Vagina (tissue), 2 donors: ENCODE measurements around the gene GATAD2A. TPM values are rescaled to one million over a fixed set of nuclear protein-coding genes. Genes with fewer than 3 reads are reported as not detected.

Experiments used
- DNase-seq, 2 donors: peaks; one replicate each; pipeline ENCODE4 v3.0.0-alpha.2; 2017; ENCODE audit errors: extremely low spot score in 2 of 2
- H3K27ac ChIP-seq: fragments of 200-600 bp; sonication (generic); one replicate; pipeline ENCODE4 v1.5.1; 2019
- H3K27me3 ChIP-seq: fragments of 200-600 bp; sonication (generic); one replicate; pipeline ENCODE4 v1.5.1; 2019
- H3K36me3 ChIP-seq, 2 donors: fragments of 200-600 bp; sonication (generic); one replicate each; pipeline ENCODE4 v1.5.1; 2017 to 2019
- H3K4me1 ChIP-seq: fragments of 200-600 bp; sonication (generic); one replicate; pipeline ENCODE4 v1.5.1; 2019
- H3K4me3 ChIP-seq, 2 donors: fragments of 200-600 bp; sonication (generic); 1 replicate in 1 of 2; 2 replicates in 1 of 2; pipeline ENCODE4 v1.5.1; 2016 to 2019
- H3K9me3 ChIP-seq: fragments of 200-600 bp; sonication (generic); one replicate; pipeline ENCODE4 v1.5.1; 2019
- POLR2A ChIP-seq, 2 donors: fragments of 450-650 bp; IDR thresholded peaks; one replicate each; pipeline ENCODE4 v1.6.1; 2017; ENCODE audit warnings: antibody characterized with exemption in 2 of 2, mild to moderate bottlenecking in 2 of 2, moderate library complexity in 2 of 2
- POLR2AphosphoS5 ChIP-seq, 2 donors: sonication (generic); formaldehyde crosslinking; IDR thresholded peaks; one replicate each; pipeline ENCODE4 v1.9.0; 2017; ENCODE audit warnings: antibody characterized with exemption in 2 of 2, mild to moderate bottlenecking in 2 of 2, low read depth in 1 of 2; ENCODE audit not compliant: insufficient read depth in 1 of 2
- intact Hi-C: fragments of 100-400 bp; cut with DNase I; formaldehyde crosslinking; loops from one replicate; pipeline ENCODE4 v1.15.1; 2023
- total RNA-seq: library from RNA; depleted of rRNA; stranded (reverse); fragments of >200 nt; gene quantifications from one replicate; pipeline ENCODE4 v1.2.3, GENCODE V29; 2016
- TF ChIP-seq, protein P1 (sequence below), 3 experiments: fragments of 450-650 bp in 2 of 3; fragments of 200-600 bp in 1 of 3; sonication (generic) in 1 of 3; IDR thresholded peaks; one replicate each; pipeline ENCODE4 v1.5.1; 2017 to 2019; ENCODE audit warnings: antibody characterized with exemption in 3 of 3, mild to moderate bottlenecking in 2 of 3, moderate library complexity in 2 of 3

GATAD2A gene
- total RNA-seq, 1 donor from 2014 or later: 49.6 TPM

DNA sequence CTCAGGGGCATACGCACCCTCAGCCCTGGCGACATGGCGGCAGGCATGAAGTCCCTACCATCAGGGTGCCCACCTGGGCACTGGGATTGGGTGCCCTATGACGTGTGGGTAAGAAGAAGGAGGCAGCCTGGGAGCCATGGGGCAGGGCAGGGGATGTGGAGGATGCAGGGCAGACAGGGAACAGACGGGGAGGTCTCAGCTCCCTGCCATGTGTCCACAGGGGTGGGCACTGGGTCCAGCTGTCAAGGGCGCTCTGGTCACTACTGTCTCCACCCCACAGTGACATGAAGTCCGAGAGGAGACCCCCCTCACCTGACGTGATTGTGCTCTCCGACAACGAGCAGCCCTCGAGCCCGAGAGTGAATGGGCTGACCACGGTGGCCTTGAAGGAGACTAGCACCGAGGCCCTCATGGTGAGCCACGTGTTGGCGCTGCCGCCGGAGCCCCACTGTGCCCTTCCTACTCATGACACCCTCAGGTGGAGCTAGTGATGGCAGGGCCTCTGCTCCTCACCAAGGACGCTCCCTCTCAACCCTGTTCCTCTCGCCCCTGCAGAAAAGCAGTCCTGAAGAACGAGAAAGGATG lies 86.6 kb downstream of the GATAD2A start:
- intact Hi-C loops: loop anchor here (5.0 kb wide), 1 partner anchor 125 kb away; no protein-coding TSS in a partner anchor
- Histone ChIP-seq H3K9me3 (no peaks in the 10 kb centered on the region), H3K4me3 (no peak overlapping the region), H3K36me3 (peaks cover 0 to 34% of the 10 kb centered on the region in 2 donors), H3K27me3 (no peaks in the 10 kb centered on the region), H3K4me1 (peaks cover 36% of the 10 kb centered on the region), H3K27ac (no peak overlapping the region)
- TF ChIP-seq POLR2AphosphoS5 (IDR thresholded peaks at IDR 0.05; ENCODE audit: insufficient read depth in 1 of 2, low read depth in 1 of 2) (no peak), POLR2A (IDR thresholded peaks at IDR 0.05) (no peak)
- TF ChIP-seq, protein P1, sequence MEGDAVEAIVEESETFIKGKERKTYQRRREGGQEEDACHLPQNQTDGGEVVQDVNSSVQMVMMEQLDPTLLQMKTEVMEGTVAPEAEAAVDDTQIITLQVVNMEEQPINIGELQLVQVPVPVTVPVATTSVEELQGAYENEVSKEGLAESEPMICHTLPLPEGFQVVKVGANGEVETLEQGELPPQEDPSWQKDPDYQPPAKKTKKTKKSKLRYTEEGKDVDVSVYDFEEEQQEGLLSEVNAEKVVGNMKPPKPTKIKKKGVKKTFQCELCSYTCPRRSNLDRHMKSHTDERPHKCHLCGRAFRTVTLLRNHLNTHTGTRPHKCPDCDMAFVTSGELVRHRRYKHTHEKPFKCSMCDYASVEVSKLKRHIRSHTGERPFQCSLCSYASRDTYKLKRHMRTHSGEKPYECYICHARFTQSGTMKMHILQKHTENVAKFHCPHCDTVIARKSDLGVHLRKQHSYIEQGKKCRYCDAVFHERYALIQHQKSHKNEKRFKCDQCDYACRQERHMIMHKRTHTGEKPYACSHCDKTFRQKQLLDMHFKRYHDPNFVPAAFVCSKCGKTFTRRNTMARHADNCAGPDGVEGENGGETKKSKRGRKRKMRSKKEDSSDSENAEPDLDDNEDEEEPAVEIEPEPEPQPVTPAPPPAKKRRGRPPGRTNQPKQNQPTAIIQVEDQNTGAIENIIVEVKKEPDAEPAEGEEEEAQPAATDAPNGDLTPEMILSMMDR (IDR thresholded peaks at IDR 0.05): no peak
- DNase-seq: no peak

DNA sequence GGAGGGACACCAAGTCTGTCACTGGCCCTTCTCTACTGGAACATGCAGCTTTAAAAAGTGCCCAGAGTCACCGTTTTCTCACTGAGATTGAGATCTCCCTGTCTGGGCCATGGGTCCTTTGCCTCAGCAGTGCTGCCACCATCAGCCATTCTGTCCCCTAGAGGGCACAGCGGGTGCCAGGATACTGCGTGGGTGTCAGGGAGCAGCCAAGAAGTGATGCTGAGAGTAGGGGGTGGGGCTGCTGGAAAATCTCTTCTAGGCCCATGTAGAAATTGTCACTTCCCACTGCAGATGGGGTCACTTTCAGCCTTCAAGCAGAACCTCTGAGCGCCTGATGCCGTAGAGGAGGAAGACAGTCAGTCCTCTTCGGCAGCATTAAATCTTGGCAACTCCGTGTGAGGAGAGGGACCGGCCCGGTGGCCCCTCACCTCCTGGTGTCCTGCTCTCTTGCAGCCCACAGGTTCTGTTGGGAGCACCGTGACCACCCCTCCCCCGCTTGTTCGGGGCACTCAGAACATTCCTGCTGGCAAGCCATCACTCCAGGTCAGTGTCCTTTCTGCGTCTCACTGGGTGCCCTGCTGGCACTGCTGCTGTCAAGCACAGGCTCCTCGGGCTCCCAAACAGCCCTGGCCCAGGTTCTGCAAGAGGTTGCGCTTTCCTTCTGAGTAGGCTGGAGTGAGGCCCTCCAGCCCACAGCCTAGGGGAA lies 88.5 kb downstream of the GATAD2A start:
- Histone ChIP-seq H3K9me3 (no peaks in the 10 kb centered on the region), H3K27ac (no peak overlapping the region), H3K27me3 (no peaks in the 10 kb centered on the region), H3K4me3 (no peak overlapping the region), H3K36me3 (peaks cover 0 to 49% of the 10 kb centered on the region in 2 donors), H3K4me1 (peaks cover 17% of the 10 kb centered on the region)
- intact Hi-C loops: loop anchor here (5.0 kb wide), 1 partner anchor 127 kb away; no protein-coding TSS in a partner anchor
- TF ChIP-seq POLR2AphosphoS5 (IDR thresholded peaks at IDR 0.05; ENCODE audit: insufficient read depth in 1 of 2, low read depth in 1 of 2) (no peak), POLR2A (IDR thresholded peaks at IDR 0.05) (no peak)
- TF ChIP-seq, protein P1 (IDR thresholded peaks at IDR 0.05): no peak
- no peak for DNase-seq

DNA sequence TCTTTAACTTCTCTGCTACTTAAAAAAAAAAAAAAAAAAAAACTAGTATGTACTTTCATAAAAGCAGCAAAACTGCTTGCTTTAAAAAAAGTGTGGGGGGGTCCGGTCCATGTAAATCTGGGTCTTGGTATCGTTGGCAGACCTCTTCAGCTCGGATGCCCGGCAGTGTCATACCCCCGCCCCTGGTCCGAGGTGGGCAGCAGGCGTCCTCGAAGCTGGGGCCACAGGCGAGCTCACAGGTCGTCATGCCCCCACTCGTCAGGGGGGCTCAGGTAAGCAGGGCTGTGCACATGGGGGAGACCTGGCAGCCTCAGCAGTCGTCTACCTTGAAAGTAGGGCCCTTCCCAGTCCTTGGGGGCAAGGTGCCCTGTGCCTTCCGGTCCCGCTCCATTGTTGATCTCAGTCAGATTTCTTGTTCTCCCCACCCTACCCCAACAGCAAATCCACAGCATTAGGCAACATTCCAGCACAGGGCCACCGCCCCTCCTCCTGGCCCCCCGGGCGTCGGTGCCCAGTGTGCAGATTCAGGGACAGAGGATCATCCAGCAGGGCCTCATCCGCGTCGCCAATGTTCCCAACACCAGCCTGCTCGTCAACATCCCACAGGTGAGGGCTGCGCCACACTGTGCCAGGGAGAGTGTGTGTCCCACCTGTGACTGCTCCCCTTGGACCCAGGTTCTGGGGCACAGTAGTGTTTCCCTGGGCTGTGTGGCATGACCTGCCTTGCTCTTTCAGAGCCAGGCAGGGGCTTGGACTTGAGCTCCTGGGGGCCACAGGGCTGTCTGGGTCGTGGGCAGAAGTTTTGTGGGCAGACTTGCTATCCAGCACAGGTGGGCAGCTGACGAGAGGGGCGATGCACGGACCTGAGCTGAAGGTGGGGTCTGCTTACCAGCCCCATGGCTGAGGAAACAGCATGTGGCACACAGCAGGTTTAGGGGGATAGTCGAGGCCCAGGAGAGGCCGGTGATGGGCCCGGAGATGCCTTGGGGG lies 90.4 kb downstream of the GATAD2A start:
- DNase-seq: no peak
- Histone ChIP-seq H3K27me3 (no peaks in the 10 kb centered on the region), H3K36me3 (peaks cover 0 to 68% of the 10 kb centered on the region in 2 donors), H3K9me3 (no peaks in the 10 kb centered on the region), H3K27ac (no peak overlapping the region), H3K4me1 (no peaks in the 10 kb centered on the region), H3K4me3 (no peak overlapping the region)
- intact Hi-C loops: no loop called here
- no peak for TF ChIP-seq POLR2A (IDR thresholded peaks at IDR 0.05)
- no peak for TF ChIP-seq POLR2AphosphoS5 (IDR thresholded peaks at IDR 0.05; ENCODE audit: insufficient read depth in 1 of 2, low read depth in 1 of 2)
- TF ChIP-seq, protein P1 (IDR thresholded peaks at IDR 0.05): no peak

DNA sequence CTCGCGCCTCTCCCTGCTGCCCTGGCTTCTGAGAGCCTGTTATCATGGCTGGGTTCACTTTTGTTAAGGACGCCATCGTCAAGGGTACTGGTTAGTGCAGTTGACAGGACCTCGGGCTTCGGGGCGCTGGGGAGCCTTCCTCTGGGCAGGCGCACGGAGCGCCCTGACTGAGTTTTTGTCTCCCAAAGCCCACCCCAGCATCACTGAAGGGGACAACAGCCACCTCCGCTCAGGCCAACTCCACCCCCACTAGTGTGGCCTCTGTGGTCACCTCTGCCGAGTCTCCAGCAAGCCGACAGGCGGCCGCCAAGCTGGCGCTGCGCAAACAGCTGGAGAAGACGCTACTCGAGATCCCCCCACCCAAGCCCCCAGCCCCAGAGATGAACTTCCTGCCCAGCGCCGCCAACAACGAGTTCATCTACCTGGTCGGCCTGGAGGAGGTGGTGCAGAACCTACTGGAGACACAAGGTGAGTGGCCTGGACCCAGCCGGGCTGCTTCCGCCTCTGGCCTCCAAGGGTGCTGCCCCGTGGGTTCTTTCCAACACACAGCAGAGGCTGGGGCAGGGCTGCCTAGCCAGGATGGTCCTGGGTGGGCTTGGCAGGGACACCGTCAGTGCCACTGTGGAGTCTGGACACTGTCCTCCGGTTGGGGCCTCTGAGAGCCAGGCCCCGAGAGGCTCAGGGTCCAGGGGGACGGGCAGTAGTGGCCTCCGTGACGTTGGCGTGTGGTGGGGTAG lies 92.9 kb downstream of the GATAD2A start:
- TF ChIP-seq POLR2AphosphoS5 (IDR thresholded peaks at IDR 0.05; ENCODE audit: insufficient read depth in 1 of 2, low read depth in 1 of 2) (no peak), POLR2A (IDR thresholded peaks at IDR 0.05) (no peak)
- TF ChIP-seq, protein P1 (IDR thresholded peaks at IDR 0.05): no peak
- Histone ChIP-seq H3K27ac (no peak overlapping the region), H3K4me1 (no peaks in the 10 kb centered on the region), H3K36me3 (peaks cover 0 to 84% of the 10 kb centered on the region in 2 donors), H3K4me3 (no peak overlapping the region), H3K27me3 (no peaks in the 10 kb centered on the region), H3K9me3 (no peaks in the 10 kb centered on the region)
- no peak for DNase-seq
- intact Hi-C loops: no loop called here
